Esophagus squamous epithelium (tissue), 4 donors: ENCODE measurements around the gene TMC4.
A peak's percentile ranks its signal among the peaks of the same experiment; 100 is the strongest.

ENCODE experiments used
- POLR2A ChIP-seq, 4 donors: fragments of 450-650 bp; IDR thresholded peaks; one replicate each; pipeline ENCODE4 v1.6.1; 2017; ENCODE audit warnings: antibody characterized with exemption in 4 of 4, mild to moderate bottlenecking in 4 of 4, moderate library complexity in 3 of 4
- TF ChIP-seq, protein P1 (sequence below), 6 experiments: fragments of 450-650 bp in 4 of 6; fragments of 200-600 bp in 2 of 6; sonication (generic) in 2 of 6; IDR thresholded peaks; one replicate each; pipeline ENCODE4 v1.5.1; 2016 to 2019; ENCODE audit warnings: antibody characterized with exemption in 6 of 6, mild to moderate bottlenecking in 4 of 6, moderate library complexity in 4 of 6

DNA sequence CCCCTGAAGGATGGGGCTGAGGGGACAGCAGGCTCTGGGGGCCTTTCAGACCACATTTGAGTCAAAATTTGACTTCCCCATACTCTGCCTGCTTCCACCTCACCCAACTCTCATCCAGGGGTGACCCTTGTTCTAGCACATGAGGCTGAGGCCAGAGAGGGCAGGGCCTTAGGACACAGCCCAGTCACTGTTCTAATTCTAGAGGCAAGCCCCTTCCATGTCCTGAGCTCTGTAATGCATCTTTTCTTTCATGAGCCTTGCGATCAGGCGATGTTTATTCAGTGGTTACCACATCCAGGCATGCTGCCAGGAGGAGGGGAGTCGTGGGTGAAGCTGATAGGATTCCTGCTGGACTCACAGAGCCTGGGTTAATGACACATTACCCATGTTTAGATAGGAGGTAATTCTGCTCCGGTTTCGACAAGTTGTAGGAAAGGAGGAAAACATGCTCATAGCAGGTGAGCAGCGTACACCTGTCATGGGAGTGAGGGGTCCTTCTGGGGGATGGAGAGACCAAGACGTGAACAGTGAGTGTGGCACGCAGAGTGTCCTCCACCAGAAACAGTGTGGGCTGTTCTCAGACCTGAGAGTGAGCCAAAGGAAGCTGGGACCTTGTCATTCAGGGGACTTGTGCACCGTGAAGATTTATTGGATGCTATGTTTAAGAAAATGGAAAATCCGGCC is 37.0 kb upstream of the TMC4 start:
- TF ChIP-seq, protein P1, sequence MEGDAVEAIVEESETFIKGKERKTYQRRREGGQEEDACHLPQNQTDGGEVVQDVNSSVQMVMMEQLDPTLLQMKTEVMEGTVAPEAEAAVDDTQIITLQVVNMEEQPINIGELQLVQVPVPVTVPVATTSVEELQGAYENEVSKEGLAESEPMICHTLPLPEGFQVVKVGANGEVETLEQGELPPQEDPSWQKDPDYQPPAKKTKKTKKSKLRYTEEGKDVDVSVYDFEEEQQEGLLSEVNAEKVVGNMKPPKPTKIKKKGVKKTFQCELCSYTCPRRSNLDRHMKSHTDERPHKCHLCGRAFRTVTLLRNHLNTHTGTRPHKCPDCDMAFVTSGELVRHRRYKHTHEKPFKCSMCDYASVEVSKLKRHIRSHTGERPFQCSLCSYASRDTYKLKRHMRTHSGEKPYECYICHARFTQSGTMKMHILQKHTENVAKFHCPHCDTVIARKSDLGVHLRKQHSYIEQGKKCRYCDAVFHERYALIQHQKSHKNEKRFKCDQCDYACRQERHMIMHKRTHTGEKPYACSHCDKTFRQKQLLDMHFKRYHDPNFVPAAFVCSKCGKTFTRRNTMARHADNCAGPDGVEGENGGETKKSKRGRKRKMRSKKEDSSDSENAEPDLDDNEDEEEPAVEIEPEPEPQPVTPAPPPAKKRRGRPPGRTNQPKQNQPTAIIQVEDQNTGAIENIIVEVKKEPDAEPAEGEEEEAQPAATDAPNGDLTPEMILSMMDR (IDR thresholded peaks at IDR 0.05), result no peak
- TF ChIP-seq POLR2A (IDR thresholded peaks at IDR 0.05), result peak in 1 of 4 donors; percentile 30
